ENCODE results near the gene GOLGA8S.
"Not testable (repeated sequence)": the region's sequence is repeated elsewhere in the genome, so short reads cannot be mapped to it uniquely, and the experiment has no call there.

DNA sequence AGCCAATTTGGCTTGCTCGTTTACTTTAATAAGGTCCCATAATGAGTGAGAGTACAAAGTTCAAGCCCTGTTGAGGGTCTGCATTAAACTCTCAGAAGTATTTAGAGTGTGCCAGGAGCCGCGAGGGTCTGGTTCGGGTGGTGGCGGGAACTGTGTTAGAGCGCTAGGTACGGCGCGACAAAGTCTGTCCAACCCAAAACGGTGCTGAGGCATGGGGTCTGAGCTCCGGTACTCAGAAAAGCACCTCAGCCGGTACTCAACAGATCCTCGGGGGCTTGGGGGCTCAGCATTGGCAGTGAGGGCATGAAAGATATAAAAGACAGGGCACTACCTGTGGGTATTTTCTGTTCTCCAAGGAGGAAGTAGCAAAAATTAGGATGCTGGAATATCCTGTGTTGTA lies 24.4 kb downstream of the GOLGA8S start:
- TF ChIP-seq, protein P1, sequence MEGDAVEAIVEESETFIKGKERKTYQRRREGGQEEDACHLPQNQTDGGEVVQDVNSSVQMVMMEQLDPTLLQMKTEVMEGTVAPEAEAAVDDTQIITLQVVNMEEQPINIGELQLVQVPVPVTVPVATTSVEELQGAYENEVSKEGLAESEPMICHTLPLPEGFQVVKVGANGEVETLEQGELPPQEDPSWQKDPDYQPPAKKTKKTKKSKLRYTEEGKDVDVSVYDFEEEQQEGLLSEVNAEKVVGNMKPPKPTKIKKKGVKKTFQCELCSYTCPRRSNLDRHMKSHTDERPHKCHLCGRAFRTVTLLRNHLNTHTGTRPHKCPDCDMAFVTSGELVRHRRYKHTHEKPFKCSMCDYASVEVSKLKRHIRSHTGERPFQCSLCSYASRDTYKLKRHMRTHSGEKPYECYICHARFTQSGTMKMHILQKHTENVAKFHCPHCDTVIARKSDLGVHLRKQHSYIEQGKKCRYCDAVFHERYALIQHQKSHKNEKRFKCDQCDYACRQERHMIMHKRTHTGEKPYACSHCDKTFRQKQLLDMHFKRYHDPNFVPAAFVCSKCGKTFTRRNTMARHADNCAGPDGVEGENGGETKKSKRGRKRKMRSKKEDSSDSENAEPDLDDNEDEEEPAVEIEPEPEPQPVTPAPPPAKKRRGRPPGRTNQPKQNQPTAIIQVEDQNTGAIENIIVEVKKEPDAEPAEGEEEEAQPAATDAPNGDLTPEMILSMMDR (IDR thresholded peaks at IDR 0.05; ENCODE audit: insufficient read depth, low read length, poor library complexity, severe bottlenecking): not testable (repeated sequence)
- not testable (repeated sequence) for TF ChIP-seq EZH2phosphoT487 (conservative IDR thresholded peaks at IDR 0.05; ENCODE audit: low read length)

All from SU-DHL-6 (cell line).